NOMO-1 treated with dmso at 0.1 percent for 144 hours (cell line): Measurements from ENCODE around the gene RBBP6.
"Not testable (repeated sequence)": the region's sequence is repeated elsewhere in the genome, so short reads cannot be mapped to it uniquely, and the experiment has no call there.

ENCODE experiments used
- DNase-seq: peaks from one replicate; lab custom pipeline; 2025; ENCODE audit not compliant: unreplicated experiment; lab: John Stamatoyannopoulos, UW

RBBP6 gene

GRCh38 chr16:24539295-24539849, at the start of gene RBBP6:
Gene RBBP6 (plus strand): TSS chr16:24539566. CDS start chr16:24540627, 1,061 bp downstream.
- peak; percentile 89 for DNase-seq

GRCh38 chr16:24490866-24491265, 48.5 kb upstream of the RBBP6 start:
- DNase-seq = no peak

GRCh38 chr16:24491731-24492130, 47.6 kb upstream of the RBBP6 start:
- no peak for DNase-seq

GRCh38 chr16:24493821-24494220, 45.5 kb upstream of the RBBP6 start:
- DNase-seq = no peak

GRCh38 chr16:24495207-24495606, 44.2 kb upstream of the RBBP6 start:
- DNase-seq = not testable (repeated sequence)

- DNase-seq = no peak
Measured at GRCh38 chr16:24497440-24497839, 41.9 kb upstream of the RBBP6 start.

- no peak for DNase-seq
Measured at GRCh38 chr16:24499193-24499814, 40.1 kb upstream of the RBBP6 start.

- DNase-seq = peak; percentile 50
Measured at GRCh38 chr16:24504472-24505345, 34.7 kb upstream of the RBBP6 start.

- no peak for DNase-seq
Measured at GRCh38 chr16:24505959-24506358, 33.4 kb upstream of the RBBP6 start.

GRCh38 chr16:24507959-24508480, 31.3 kb upstream of the RBBP6 start:
- no peak for DNase-seq

- DNase-seq = no peak
Measured at GRCh38 chr16:24508614-24509013, 30.8 kb upstream of the RBBP6 start.

GRCh38 chr16:24509536-24509935, 29.8 kb upstream of the RBBP6 start:
- no peak for DNase-seq

- DNase-seq = no peak
Measured at GRCh38 chr16:24511174-24511573, 28.2 kb upstream of the RBBP6 start.

GRCh38 chr16:24511792-24512191, 27.6 kb upstream of the RBBP6 start:
- no peak for DNase-seq

GRCh38 chr16:24514096-24514495, 25.3 kb upstream of the RBBP6 start:
- no peak for DNase-seq

- no peak for DNase-seq
Measured at GRCh38 chr16:24515186-24515585, 24.2 kb upstream of the RBBP6 start.

- DNase-seq = peak; percentile 22
Measured at GRCh38 chr16:24516900-24517669, 22.3 kb upstream of the RBBP6 start.

- DNase-seq = no peak
Measured at GRCh38 chr16:24518498-24518897, 20.9 kb upstream of the RBBP6 start.

GRCh38 chr16:24520983-24521382, 18.4 kb upstream of the RBBP6 start:
- no peak for DNase-seq

GRCh38 chr16:24522751-24523150, 16.6 kb upstream of the RBBP6 start:
- no peak for DNase-seq

GRCh38 chr16:24523569-24523968, 15.8 kb upstream of the RBBP6 start:
- DNase-seq = no peak
